Fibroblast of pulmonary artery (primary cell): ENCODE results near the gene SYT7.

ENCODE experiments used
- DNase-seq: peaks from one replicate; pipeline ENCODE4 v3.0.0-alpha.2; 2010; ENCODE audit warnings: low read depth
- H3K4me3 ChIP-seq: replicated peaks from 2 replicates; pipeline ENCODE4 v1.5.1; 2011; ENCODE audit warnings: low read depth, mild to moderate bottlenecking, control low read depth, low read length, moderate library complexity
- TF ChIP-seq, protein P1 (sequence below): IDR thresholded peaks from 2 replicates; pipeline ENCODE4 v1.5.1; 2011; ENCODE audit warnings: mild to moderate bottlenecking, control low read depth, low read length, inconsistent platforms; ENCODE audit errors: missing control alignments

Gene SYT7

DNA sequence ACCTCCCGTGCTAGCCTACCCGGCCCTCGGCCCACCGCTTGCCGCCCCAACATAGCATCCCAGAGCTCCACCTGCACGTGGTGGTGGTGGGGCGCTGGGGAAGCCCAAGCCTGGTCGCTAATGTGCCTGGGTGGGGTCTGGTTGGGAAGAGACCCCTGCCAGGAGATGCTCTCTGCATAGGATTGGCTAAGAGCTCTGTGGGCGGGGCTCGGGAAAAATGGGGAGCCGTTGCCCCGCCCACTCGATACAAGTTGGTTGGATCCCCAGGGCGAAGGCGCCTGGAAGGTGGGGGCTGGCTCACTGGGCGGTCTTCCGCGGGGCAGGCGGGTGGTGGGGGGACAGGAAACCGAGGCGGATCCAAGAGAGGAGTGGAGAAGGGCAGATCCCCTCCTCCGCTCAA lies 64.7 kb downstream of the SYT7 start:
- DNase-seq: no peak
- TF ChIP-seq, protein P1, sequence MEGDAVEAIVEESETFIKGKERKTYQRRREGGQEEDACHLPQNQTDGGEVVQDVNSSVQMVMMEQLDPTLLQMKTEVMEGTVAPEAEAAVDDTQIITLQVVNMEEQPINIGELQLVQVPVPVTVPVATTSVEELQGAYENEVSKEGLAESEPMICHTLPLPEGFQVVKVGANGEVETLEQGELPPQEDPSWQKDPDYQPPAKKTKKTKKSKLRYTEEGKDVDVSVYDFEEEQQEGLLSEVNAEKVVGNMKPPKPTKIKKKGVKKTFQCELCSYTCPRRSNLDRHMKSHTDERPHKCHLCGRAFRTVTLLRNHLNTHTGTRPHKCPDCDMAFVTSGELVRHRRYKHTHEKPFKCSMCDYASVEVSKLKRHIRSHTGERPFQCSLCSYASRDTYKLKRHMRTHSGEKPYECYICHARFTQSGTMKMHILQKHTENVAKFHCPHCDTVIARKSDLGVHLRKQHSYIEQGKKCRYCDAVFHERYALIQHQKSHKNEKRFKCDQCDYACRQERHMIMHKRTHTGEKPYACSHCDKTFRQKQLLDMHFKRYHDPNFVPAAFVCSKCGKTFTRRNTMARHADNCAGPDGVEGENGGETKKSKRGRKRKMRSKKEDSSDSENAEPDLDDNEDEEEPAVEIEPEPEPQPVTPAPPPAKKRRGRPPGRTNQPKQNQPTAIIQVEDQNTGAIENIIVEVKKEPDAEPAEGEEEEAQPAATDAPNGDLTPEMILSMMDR: no peak
- no peak overlapping the region for H3K4me3 ChIP-seq

DNA sequence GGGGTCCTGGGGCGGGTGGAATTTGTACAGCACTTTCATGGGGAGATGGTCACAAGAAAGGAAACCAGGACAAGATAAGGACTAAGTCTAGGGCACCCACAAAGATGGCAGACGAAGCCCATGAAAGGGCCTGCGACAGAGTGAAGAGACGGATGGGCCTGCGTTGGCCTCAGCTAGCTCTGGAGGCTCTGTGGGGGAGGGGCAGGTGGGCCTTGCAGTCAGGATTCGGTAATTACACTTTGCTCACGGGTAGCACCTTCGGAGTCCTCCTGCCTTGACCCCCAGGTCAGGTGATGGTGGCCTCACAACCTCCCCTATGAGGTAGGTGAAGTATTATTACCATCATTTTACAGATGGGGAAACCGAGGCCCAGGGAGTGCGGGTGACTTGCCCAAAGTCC lies 65.2 kb downstream of the SYT7 start:
- no peak for DNase-seq
- TF ChIP-seq, protein P1: no peak
- H3K4me3 ChIP-seq: no peak overlapping the region

DNA sequence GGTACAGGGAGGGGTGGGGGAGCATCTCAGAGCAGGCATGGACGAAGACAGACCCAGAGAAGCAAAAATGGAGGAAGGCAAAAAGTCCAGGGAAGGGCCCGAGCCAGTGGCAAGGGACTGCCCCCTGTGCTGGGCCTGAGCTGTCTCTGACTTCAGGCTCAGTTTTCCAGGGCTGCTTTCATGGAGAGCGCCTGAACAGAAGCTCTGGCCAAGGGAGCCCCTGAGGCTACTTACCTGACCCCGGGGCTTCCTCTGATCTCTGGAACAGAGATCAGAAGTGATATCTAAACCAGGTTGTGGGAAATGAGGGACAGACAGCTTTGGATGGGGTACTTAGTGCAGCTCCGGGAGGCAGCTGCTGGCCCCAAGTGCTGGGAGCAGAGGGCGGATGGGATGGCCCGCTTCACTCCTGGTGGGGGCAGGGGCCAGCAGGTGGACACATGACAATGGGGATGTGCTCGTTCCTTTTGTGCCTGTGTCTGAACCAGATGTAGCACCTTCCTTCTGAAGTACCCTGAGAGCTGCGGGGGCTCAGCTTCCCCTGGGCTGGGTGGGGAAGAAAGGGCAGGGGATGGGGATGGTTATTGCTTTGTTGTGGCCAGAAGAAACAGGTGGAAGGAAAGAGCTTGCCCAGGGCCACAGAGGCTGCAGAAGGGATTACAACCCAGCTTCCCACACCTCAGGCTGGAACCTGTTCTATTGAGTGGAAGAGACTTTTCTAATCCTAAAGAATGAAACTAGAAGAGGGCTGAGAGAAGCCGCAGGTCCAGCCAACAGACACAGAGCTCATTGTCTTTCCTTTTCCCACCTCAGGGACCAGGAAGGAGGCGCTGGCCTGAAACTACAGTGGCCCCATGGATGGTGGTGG lies 66.6 kb downstream of the SYT7 start:
- no peak overlapping the region for H3K4me3 ChIP-seq
- TF ChIP-seq, protein P1: no peak
- DNase-seq: no peak

DNA sequence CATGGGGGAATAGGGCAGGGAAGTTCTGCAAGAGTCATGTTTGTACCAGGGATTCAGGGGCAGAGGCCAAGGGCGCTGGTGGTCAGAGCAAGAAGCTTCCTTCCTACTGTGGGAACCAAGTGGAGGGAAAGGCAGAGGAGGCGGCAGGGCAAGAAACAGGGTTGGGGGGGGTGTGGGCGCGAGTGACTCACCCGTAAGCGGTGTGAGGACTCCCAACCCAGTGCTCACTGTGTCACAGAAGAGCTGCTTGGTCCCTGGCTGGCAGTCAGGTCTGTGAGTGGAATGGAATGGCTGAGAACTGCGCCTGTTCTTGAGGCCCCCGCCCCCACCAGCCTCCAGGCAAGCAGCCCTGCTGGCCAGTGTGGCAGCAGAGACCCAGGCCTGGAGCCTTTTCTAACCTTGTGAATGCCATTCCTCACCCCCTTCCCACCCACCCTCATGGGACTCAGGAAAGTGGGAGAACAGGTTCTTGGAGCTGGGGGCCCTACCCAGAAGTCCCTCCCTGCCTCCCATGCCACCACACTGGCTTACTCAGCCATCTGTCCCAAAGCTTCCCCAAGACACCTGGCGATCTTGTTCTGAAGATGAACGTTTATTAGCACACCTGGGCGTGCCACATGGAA lies 67.6 kb downstream of the SYT7 start:
- no peak for DNase-seq
- TF ChIP-seq, protein P1: no peak
- no peak overlapping the region for H3K4me3 ChIP-seq

DNA sequence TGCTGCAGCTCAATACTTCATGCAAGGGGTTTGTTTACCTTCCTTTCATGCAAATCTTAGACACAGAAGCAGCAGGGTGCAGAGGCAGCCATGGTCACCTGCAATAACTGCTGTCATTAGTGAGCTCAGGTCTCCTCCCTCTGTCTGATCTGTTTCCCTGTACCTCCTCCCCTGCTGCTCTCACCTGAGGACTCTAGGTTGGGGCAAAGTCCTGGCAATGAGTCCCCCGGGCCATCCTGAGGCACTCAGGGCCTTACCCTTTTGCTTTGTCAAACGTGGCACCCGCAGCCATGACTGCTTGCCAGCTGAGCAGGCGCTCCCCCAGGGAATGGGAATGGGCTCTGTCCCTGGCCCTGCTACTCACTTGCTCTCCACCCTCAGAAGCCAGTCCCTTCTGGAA lies 68.4 kb downstream of the SYT7 start:
- DNase-seq: no peak
- TF ChIP-seq, protein P1: no peak
- no peak overlapping the region for H3K4me3 ChIP-seq

DNA sequence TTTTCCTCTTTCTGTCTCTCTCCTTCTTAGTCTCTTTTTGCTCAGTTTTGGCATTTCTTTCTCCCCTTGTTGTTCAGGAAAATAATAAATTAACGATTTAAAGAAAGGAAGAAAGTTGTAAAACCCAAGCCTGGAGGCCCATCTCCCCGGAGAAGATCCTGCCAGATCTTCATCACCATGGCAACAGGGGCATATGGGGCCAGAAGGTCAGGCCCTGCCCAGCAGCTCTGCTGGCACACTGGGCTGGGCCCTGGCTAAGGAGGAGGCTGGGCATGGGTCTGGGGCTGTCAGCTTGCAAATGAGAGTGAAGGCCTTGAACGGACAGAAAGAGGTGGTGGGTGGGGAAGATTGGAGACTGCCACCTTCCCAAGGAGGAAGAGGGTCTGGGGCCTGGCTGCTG lies 69.5 kb downstream of the SYT7 start:
- no peak for DNase-seq
- H3K4me3 ChIP-seq: no peak overlapping the region
- TF ChIP-seq, protein P1: no peak

DNA sequence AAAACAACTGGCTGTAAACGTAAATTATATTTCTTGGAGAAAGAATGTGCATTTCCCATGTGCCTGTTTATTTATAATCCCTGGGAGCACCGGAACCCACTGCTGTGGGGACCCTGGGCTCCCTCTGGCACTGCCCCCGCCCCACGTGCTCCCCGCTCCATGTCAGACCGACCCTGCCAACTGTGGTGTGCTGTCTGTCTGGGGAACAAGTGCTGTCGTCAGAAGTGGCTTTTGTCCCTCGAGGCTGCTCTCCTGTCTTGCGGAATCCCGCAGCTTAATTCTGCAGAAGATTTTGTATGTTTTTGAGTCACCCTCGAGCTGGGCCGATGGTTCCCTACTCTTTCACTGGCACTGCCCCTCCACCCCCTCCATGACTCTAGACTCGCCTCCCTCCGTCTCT lies 69.9 kb downstream of the SYT7 start:
- TF ChIP-seq, protein P1: no peak
- DNase-seq: no peak
- no peak overlapping the region for H3K4me3 ChIP-seq
